HG03354 (cell line): ENCODE measurements around the gene HOXA13.

Source experiments
- ATAC-seq: cut with Tn5 transposase; IDR thresholded peaks from one replicate; pipeline ENCODE4 v1.9.1; 2021; ENCODE audit warnings: mild to moderate bottlenecking; ENCODE audit not compliant: unreplicated experiment, poor library complexity, severe bottlenecking

The HOXA13 gene

GRCh38 chr7:27184337-27185012, 15.4 kb downstream of the HOXA13 start:
- ATAC-seq: no peak

- no peak for ATAC-seq
Observed at GRCh38 chr7:27183682-27184336, 16.1 kb downstream of the HOXA13 start.

- ATAC-seq: no peak
Observed at GRCh38 chr7:27182861-27183681, 16.8 kb downstream of the HOXA13 start.

DNA sequence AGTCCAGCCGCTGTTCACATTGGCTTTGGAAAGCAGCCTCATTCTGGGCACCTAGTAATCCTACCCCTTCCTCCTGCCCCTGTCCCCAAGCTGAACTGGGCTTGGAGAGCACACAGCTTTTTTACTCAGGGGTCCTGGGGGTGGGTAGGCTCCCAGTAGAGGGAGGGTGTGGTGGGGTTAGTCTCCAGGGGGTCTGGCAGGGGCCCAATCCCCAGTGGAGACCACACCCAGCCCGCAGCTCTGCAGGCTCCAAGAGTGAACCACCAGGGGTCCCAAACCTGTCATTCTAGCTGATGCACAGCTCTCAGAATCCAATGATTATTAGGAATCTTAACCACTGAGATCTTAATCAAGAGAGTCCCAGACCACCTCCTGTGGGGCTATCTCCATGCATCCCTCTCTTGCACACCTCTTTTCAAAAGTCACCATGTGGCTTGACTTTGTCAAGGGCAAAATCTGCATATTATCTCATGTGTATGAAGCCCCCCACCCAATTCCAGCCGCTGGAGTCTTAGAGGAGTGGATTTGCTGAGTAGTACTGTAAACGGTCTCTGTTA, 17.5 kb downstream of the HOXA13 start:
- no peak for ATAC-seq

GRCh38 chr7:27181795-27182275, 18.1 kb downstream of the HOXA13 start:
- ATAC-seq: no peak

- no peak for ATAC-seq
Observed at GRCh38 chr7:27180431-27181420, 19.2 kb downstream of the HOXA13 start.

DNA sequence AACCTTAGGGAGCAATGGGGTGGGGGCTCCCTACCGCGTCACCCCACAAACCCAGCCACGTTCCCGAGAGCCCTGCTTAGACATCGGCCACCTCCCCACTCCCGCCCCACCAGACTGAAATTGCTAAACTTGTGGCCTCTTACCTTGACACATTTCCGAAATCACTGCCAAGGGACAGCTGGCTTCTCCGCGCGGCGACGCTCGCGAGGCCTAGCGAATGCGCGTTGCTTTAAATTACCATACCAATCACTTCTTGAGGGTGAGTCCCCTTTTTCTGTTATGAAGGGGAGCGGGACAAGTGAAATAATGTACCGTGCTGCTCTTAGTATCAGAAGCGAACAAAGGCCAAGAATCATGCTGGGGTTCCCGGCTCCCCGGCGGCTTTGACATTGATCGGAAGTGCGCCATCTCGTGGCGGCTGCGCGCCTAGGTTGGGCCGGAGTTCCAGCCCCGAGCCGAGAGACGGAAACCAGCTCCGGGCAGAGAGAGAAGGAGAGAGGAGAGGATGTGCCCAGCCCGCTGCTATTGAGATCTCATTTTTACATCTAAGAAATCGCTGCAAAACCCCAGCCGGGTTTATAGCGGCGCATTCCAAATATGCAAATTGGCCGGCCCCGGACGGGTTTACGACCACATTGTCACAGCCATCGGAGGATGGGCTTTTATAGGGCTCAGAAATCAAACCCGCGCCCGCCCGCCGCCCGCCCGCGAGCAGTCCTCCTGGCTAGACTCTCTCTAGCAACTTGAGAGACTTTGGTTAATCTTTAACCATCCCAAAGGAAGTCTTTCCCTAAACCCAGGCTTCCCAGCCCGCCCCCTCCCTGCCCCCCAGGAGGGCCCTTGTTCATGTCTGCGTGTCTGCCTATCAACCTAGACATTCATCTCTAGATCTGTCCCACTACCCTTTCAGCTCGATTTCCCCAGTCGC, 20.1 kb downstream of the HOXA13 start:
- no peak for ATAC-seq

DNA sequence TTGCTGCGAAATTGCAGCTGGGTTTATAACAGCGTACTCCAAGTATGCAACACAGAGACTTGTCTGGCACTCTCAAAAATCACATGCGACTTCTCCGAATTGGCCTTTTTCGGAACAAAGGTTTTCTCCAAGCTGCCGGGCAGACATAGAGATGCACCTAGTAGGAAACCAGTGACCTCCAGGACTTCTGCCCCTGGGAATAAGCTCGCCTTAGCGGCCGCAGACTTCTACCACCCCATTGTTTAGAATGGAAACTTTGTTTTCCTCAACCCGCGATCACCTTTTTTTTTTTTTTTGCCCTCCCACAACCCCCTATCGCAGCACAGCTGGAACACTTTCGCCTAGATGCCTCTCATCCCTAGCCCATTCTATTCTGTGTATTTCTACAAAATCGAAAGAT, 20.9 kb downstream of the HOXA13 start:
- ATAC-seq: no peak

- no peak for ATAC-seq
Observed at GRCh38 chr7:27178366-27178765, 21.5 kb downstream of the HOXA13 start.

DNA sequence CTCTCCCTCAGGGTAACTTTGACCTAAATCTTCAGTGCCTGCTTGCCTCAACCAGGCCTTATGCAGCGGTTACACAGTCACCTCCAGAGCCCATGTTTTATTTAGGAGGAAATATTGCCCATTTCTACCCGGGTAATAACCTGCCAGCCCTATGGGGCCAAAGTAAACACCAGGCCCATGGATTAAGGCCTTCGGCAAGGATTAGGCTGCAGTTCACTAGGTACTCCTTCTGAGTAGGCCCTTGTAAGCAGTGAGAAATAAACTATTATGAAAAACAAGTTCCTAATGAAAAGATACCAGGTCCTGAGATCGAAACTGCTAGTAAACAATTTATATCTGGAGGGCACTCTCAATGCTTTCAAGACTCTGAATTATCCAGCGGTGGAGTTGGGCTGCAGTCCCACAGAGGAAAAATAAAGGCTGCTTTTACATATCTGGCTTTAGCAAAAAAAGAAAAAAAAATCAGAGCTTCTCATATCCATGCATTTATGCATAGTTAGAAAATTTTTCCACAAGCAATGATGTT, 22.0 kb downstream of the HOXA13 start:
- no peak for ATAC-seq

DNA sequence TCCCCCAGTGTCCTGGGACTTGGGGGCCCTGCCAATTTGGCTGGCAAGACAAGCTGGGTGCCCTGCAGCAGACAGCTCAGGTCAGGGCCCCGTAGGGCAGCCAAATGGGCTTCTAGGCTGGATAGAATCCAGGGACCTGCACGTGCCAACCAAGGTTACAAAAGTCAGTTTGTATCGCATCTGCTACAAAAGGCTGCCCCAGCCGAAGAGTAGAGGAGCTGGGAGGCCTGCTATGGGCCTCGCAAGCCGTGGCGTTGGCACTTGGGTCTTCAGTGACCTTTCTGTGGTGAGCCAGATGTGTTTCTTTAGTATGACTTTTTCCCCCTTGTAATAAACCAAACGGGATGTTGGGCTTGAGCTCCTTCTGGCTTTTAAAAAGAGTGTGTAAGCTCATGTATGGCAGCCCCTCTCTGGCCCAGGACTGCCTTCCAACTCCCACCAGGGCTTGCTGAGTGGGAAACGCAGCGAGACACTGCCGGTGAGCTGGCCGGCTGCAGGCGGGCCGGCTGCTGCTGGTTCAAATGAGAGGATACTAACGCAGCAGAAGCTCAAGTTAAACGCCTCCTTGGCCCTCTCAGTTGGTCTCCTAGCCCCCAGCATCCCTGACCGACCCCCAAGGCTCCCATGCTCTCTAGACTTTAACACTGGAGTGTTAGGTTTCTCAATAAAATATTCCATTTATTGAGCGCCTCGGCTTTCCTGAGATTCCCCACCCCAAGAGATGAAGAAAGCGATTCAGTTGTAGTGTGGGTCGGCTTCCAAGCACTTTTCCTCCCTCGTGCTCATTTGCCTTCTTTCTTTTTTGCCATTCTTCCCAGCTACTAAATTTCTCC, 22.7 kb downstream of the HOXA13 start:
- no peak for ATAC-seq

DNA sequence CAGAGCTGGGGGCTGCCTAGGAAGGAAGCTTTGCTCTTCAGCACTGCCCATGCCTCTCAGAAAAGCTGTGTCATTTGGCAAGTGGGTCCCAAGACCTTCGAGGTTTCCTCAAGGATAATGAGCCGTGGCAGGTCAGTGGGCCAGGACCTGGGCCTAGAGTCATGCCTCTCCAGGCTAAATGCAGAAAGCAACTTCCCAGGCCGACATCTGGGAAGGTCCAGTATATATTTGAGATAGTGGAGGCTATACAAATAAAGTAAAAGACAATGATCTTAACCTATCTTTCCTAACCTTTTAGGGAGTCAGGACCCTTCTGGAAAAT, 23.4 kb downstream of the HOXA13 start:
- no peak for ATAC-seq

DNA sequence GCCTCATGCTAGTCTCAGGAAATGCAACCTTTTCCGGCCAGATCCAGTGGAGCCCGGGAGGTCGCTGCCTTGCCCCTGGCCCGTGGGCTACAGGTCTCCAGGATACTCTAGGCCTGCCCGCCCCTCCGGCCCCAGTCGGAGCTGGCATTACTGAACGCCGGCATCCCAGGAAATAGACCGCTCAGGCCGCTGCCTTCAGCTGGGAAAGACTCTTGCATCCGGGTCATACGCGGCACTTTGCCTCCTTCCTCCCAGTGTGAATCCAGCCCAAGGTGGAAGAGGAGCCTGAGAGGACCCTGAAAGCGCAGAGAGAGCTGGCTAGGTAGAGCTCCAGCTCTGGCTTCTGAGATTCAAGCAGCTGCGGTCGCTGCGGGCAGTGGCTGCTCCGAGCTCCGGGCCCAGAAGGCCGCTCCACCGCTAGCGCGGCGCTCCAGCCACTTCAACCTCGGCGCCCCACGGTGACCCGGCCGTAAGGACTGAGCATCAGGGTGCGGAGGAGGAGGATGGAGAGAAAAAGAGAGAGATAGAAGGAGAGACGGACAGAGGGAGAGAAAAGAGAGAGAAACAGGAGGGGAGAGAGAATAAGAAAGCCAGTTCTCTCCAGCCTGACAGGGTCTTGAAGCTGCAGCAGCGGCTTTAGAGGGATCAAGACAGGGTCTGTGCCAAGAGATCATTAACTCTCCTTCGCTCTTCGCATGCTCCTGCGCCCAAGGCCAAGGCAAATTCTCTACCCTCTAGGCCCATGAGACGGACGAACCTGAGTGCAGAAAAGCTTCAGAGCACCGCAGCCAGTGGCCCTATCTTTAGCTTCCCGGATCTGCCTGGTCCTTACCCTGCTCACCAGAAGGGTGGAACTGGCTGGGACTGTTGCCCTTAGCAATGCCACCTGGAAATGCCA, 24.0 kb downstream of the HOXA13 start:
- no peak for ATAC-seq

- no peak for ATAC-seq
Observed at GRCh38 chr7:27174874-27175625, 24.8 kb downstream of the HOXA13 start.

GRCh38 chr7:27173956-27174873, 25.7 kb downstream of the HOXA13 start, which contains the start of gene HOXA10:
TSS of gene HOXA10 (minus strand) at chr7:27174320. CDS start at chr7:27174306, 14 bp downstream.
- ATAC-seq: no peak
